Rectal smooth muscle tissue (tissue), 1 donor: Measurements from ENCODE around the gene CDK6.

ENCODE experiments used
- H3K27ac ChIP-seq: one replicate; pipeline ENCODE4 v1.7.0; 2013; ENCODE audit warnings: low read depth, low read length, inconsistent platforms
- H3K27me3 ChIP-seq: one replicate; pipeline ENCODE4 v1.7.0; 2013; ENCODE audit warnings: low read length; ENCODE audit not compliant: control insufficient read depth, insufficient read depth
- H3K36me3 ChIP-seq: one replicate; pipeline ENCODE4 v1.7.0; 2013; ENCODE audit warnings: low read length; ENCODE audit not compliant: control insufficient read depth, insufficient read depth
- H3K4me1 ChIP-seq: one replicate; pipeline ENCODE4 v1.7.0; 2013; ENCODE audit warnings: low read length; ENCODE audit not compliant: control insufficient read depth, insufficient read depth
- H3K4me3 ChIP-seq: one replicate; pipeline ENCODE4 v1.7.0; 2013; ENCODE audit warnings: low read length
- H3K9ac ChIP-seq: one replicate; pipeline ENCODE4 v1.7.0; 2013; ENCODE audit warnings: low read length

Gene CDK6

DNA sequence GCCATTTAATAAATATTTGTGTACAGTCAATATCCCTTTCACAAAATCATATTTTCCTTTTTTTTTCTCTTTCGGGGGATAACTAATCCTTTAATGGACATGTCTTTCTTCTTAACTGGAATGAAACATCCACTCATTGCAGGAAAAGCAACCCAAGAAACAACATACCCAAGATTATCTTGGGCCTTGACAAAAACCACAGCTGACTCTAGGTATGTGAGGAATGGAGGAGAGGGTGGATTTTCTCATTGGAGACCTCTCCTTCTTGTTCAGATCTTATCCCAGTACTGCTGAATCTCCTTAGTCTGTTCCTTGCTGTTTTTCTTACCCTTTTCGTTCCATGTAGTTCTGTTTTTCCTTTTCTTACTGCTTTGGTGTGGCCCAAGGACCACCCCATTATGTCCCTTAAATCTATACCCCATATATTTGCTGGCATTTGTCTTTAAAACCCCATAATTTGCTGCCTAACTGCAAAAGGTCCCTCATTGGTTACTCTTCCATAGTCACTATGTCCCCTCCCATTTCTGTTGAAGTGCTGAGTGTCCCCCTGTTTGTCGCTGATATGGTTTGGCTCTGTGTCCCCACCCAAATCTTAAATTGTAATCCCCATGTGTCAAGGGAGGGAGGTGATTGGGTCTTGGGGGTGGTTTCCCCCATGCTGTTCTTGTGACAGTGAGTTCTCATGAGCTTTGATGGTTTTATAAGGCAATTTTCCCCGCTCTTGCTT lies 6.8 kb upstream of the CDK6 start:
- H3K36me3 ChIP-seq: no peaks in the 10 kb centered on the region
- no peak overlapping the region for H3K9ac ChIP-seq
- no peaks in the 10 kb centered on the region for H3K27me3 ChIP-seq
- no peak overlapping the region for H3K27ac ChIP-seq
- H3K4me3 ChIP-seq: no peak overlapping the region
- no peaks in the 10 kb centered on the region for H3K4me1 ChIP-seq

DNA sequence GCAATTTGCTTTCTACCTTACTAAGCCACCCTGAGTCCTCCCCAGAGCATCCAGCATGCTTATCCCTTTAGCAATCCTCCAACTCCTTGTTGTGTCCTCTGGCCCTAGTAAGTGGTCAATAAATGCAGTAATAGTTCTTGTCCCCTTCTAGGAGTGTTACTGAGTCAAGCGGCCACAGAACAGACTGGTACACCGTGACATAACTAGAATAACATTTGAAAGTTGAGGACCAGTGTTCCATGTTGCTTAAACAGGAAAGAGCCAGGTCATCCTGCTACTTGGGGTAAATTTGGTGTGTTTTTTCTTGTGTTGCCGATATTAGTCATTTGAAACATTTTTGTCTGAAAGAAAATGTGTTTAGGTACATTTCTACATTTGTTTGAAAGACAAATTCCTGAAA lies 4.8 kb upstream of the CDK6 start:
- H3K9ac ChIP-seq: no peak overlapping the region
- H3K4me1 ChIP-seq: no peaks in the 10 kb centered on the region
- no peaks in the 10 kb centered on the region for H3K27me3 ChIP-seq
- H3K36me3 ChIP-seq: no peaks in the 10 kb centered on the region
- no peak overlapping the region for H3K4me3 ChIP-seq
- no peak overlapping the region for H3K27ac ChIP-seq

DNA sequence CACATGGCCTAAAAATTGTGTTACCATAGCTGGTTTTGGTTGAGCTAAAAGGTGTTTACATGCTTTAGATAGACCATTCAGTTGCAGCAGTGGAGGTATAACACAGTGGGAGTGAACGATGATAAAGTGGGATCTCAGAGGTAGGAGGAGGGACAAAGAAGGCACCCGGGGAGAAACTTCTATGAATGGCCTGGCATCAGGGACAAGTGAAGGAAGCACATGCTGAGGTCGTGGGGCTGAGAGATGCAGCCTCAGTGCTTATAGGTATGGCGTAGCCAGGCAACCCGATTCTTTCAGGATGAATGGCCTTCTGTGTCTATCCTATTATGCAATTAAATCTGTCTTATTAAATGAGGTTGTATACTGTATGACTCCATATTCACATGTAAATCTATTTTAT lies 3.9 kb upstream of the CDK6 start:
- H3K4me1 ChIP-seq: no peaks in the 10 kb centered on the region
- H3K36me3 ChIP-seq: no peaks in the 10 kb centered on the region
- no peak overlapping the region for H3K9ac ChIP-seq
- H3K4me3 ChIP-seq: no peak overlapping the region
- H3K27ac ChIP-seq: no peak overlapping the region
- H3K27me3 ChIP-seq: no peaks in the 10 kb centered on the region

DNA sequence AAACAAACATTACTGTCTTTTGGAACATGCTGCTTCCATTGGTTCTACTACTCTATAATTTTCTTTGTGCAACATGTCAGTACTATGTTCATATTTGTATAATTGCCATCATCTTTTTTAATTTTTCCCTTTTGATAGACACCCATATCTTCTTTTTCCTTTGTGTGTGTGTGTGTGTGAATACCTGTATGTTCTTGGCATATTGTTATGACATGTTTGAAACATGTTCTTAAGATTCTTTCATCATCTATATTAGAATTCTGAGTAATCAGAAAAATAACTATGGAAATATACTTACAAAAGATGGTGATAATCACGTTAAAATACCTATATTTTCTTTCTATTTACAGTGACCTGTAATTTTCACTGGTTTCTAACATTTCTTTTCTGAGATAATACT lies 3.5 kb upstream of the CDK6 start:
- Histone ChIP-seq H3K9ac (no peak overlapping the region), H3K27ac (no peak overlapping the region), H3K4me3 (no peak overlapping the region), H3K4me1 (no peaks in the 10 kb centered on the region), H3K27me3 (no peaks in the 10 kb centered on the region), H3K36me3 (no peaks in the 10 kb centered on the region)

DNA sequence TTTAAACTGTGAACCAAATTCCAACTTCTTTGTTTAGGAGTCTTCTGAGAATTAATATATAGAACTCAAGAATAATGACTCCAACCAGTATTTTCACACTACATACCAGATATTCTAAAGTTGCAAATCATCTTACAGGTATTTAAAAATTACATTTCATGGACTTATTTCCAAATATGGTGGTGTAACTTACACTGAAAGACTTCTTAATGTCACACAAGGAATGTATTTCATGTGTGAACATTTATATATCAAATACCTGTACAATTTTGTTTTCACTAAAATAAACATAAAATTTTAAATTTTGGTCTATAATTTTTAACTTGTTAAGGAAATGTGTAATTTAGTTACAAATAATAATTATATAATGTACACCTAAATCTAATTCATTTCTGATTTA lies 2.6 kb upstream of the CDK6 start:
- Histone ChIP-seq H3K36me3 (no peaks in the 10 kb centered on the region), H3K9ac (no peak overlapping the region), H3K27ac (no peak overlapping the region), H3K4me1 (no peaks in the 10 kb centered on the region), H3K4me3 (no peak overlapping the region), H3K27me3 (no peaks in the 10 kb centered on the region)

DNA sequence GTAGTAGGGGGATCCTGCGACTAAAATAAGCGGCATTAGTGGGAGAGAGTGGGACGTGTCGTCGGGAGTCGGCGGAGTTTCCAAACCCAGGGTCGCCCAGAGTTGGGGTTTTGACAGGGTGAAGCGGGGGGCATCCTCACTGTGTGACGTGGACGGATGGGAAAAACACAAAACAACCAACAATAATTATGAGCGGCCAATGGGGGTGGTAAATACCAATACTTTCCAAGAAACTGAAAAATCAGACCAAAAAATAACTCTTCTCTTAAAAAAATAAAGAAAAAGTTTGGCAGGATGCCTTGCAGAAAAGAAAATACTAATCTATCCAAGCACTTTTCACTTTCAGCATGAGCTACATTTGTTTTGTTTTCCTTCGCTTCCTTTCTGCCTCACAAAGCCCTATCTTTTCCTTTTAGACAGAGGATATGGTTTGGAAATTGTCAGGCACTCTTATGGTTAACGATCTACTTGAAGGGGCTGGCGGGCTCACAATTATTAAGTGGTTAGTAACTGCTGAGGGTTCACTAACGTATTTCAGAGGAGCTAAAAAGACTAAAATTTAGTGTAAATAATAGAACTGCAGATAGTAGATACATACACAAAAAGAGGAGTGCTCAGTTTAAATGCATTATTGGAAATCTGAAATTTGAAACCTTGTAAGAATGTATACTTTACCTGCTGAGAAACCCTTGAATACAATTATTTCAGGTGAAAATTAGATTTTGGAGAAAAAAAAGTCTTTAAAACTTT lies 802 bp upstream of the CDK6 start:
- Histone ChIP-seq H3K27me3 (no peaks in the 10 kb centered on the region), H3K36me3 (no peaks in the 10 kb centered on the region), H3K4me1 (peaks cover 5% of the 10 kb centered on the region), H3K27ac (no peak overlapping the region), H3K4me3 (peak overlapping the region; percentile 79), H3K9ac (no peak overlapping the region)

DNA sequence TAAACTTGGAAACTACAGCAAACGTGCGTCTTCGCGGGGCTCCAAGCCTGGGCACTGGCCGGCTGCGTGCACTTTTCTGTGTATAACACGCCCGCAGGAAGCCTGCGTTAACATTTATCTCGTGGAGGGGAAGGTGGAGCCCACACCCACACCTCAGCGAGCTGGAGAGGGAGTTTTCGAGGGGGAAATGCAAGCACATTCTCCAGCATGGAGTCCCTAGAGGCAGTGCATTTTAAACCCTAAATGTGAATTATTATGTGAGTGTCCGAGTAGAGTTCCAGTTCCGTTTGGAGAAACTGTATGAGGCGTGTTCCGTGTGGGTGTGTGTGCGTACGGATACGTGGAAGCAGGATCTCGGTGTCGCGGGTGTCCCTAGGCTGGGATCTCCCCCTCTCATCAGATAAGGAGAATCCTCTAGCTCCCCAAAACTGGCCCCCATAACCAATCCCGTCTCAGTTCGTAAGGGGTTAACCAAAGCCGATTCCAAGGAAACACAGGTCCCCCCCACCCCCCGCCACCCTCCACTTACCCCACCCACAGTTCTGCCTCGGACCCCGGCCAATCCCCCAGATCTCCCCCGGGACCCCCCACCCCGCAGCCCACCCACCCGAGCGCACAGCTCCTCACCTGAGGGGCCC lies 403 bp downstream of the CDK6 start:
- Histone ChIP-seq H3K4me1 (peaks cover 5% of the 10 kb centered on the region), H3K4me3 (peak overlapping the region; percentile 79), H3K27me3 (no peaks in the 10 kb centered on the region), H3K36me3 (no peaks in the 10 kb centered on the region), H3K27ac (no peak overlapping the region), H3K9ac (peak overlapping the region; percentile 8)

DNA sequence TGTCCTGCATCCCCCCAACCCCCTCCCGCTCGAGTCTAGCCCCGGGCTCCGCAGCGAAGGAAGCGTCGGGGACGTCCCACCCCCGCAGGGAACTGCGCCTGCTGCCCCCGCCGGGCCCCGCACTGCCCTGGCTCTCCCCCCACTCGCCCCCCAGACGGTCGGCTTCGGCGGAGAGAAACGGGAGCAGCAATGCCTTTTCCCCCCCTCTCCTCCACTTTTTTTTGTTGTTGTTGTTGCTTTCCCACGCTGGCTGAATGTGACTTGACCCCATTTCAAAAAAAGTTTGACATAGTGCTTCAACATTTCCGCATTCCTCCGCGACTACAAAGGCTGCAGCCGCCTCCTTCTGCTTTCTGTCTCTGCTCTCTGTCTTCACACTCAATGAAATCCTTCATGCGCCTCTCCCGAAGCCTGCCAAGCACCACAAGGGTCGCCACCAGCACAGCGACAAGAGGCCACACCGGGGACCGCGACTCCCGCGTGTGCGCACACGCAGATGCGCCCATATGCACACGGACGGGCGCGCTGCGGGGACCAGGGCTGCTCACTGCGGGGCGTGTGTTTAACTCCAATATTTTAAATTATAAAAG lies 1.0 kb downstream of the CDK6 start:
- peaks cover 5% of the 10 kb centered on the region for H3K4me1 ChIP-seq
- peak overlapping the region; percentile 24 for H3K27ac ChIP-seq
- peak overlapping the region; percentile 79 for H3K4me3 ChIP-seq
- H3K27me3 ChIP-seq: no peaks in the 10 kb centered on the region
- no peaks in the 10 kb centered on the region for H3K36me3 ChIP-seq
- H3K9ac ChIP-seq: no peak overlapping the region

DNA sequence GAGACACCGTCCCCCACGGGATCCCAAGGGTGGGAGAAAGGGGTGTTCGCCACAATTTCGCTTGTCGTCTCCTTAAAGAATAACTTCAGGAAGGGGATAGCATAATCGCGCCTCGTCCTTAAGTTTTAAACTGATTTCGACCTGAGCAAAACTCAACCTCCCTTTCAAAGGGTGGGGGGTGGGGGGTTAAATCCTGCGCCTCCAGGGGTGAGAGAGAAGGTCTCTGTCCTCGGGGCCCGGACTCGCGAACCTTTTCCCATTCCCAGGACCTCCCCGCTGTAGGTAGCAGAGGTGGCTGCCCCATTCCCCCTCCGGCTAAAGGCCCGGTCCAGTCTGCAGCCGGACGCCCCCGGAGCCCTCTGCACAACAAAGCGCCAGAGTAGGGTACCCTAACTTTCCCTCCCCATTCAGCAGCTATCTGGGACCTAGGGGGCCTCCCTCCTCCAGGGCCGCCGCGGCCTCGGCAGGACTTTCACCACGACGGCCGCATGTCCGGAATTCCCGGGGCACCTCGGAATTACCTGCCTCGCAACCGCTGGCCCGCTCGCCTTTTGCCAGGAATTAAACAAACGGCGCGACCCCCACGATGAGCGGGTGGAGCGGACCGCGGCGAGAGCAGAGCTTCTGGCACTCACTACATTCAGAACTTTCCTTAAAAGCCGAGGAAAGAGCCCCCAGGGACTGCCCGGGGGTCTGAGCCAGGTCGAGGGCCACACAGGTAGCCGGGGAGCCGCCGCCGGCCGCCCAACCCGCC lies 1.7 kb downstream of the CDK6 start:
- H3K27ac ChIP-seq: peak overlapping the region; percentile 84
- H3K4me1 ChIP-seq: peaks cover 5% of the 10 kb centered on the region
- peak overlapping the region; percentile 79 for H3K4me3 ChIP-seq
- no peaks in the 10 kb centered on the region for H3K36me3 ChIP-seq
- peak overlapping the region; percentile 55 for H3K9ac ChIP-seq
- H3K27me3 ChIP-seq: no peaks in the 10 kb centered on the region

DNA sequence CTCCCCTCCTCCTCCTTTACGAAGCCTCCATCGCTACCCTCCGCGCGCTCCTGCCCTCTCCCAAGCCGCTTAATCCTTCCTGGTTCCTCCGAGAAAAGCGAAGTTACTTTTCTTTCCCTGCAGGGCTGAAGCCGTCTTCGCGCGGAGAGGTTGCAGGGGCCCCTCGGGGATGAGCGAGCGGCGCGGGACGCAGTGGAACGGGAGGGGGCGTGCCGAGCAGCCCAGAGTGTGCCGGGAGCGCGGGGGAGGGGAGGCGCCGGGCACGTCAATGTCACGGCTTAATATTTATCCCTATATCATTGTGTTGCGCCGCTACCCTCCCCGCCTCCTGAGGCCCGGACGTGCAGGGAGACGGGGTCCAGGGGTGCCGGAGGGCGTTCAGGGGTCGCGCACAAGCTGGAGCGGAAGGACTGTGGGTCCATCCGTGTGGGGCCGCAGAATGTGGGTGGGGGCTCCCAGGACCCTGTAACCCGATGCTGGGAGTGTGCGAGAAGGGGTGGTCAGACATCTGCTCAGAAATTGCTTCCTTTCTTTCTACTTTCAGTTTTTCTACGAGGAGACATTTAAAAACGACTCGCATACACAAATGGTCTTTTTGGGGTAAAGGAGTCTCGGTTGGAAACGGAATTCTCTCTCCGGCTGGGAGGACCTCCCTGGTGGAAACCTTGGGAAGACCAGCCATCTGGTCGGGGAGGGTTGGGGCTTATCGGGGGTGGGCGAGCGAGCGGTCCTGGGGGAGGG lies 2.4 kb downstream of the CDK6 start:
- Histone ChIP-seq H3K27ac (peak overlapping the region; percentile 84), H3K4me1 (peaks cover 5% of the 10 kb centered on the region), H3K4me3 (peak overlapping the region; percentile 79), H3K27me3 (no peaks in the 10 kb centered on the region), H3K9ac (peak overlapping the region; percentile 66), H3K36me3 (no peaks in the 10 kb centered on the region)

DNA sequence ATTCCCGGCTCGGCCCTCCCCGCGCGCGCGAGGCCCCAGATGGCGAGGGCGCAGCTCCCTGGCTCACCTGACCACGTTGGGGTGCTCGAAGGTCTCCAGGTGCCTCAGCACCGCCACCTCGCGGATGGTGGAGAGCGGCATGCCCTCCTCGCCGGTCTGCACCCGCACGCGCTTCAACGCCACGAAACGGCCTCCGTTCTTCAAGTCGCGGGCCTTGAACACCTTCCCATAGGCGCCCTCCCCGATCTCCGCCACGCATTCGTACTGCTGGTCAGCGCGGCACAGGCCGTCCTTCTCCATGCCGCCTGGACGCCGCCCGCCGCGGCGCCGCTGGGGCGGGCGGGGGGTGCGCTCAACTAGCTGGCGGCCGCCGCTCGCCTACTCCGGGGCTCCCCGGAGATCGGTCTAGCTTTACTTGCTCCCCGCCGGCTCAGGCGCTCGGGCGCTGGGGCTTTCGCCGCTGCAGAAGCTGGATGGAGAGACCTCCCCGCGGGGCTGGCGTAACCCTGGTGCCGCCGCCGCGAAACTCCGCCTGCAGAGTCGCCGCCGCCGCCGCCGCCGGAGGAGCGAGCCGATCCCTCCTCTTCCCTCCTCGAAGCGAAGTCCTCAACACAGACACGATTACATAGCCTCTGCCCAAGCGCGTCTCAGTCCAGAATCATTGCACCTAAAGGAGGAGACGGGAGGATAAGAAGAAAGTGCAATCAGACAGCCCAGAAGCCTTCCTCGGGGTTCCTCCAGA lies 3.2 kb downstream of the CDK6 start:
- Histone ChIP-seq H3K4me1 (peaks cover 5% of the 10 kb centered on the region), H3K9ac (peak overlapping the region; percentile 80), H3K36me3 (no peaks in the 10 kb centered on the region), H3K27ac (peak overlapping the region; percentile 84), H3K4me3 (peak overlapping the region; percentile 79), H3K27me3 (no peaks in the 10 kb centered on the region)
